Testis (tissue), 3 donors: ENCODE results near the gene F3. TPM values are rescaled to one million over a fixed set of nuclear protein-coding genes. Genes with fewer than 3 reads are reported as not detected.
A peak's percentile ranks its signal among the peaks of the same experiment; 100 is the strongest.

Source experiments
- DNase-seq: peaks from one replicate; pipeline ENCODE4 v3.0.0-alpha.2; 2019
- H3K27ac ChIP-seq, 2 donors: fragments of 200-600 bp; sonication (generic); one replicate each; pipeline ENCODE4 v1.5.1; 2019
- H3K27me3 ChIP-seq: fragments of 200-600 bp; sonication (generic); one replicate; pipeline ENCODE4 v1.5.1; 2019
- H3K36me3 ChIP-seq: fragments of 200-600 bp; sonication (generic); one replicate; pipeline ENCODE4 v1.5.1; 2017; ENCODE audit warnings: low read depth; ENCODE audit errors: missing control alignments
- H3K4me1 ChIP-seq: fragments of 200-600 bp; sonication (generic); one replicate; pipeline ENCODE4 v1.5.1; 2019
- H3K4me3 ChIP-seq, 2 donors: fragments of 200-600 bp; sonication (generic); one replicate each; pipeline ENCODE4 v1.5.1; 2017 to 2019
- H3K9me3 ChIP-seq: fragments of 200-600 bp; sonication (generic); one replicate; pipeline ENCODE4 v1.5.1; 2017
- CTCF ChIP-seq, 3 experiments: fragments of 450-650 bp in 2 of 3; fragments of 200-600 bp in 1 of 3; sonication (generic) in 1 of 3; IDR thresholded peaks; one replicate each; pipeline ENCODE4 v1.5.1; 2016 to 2019; ENCODE audit warnings: antibody characterized with exemption in 3 of 3, mild to moderate bottlenecking in 2 of 3, moderate library complexity in 1 of 3
- POLR2A ChIP-seq: fragments of 450-650 bp; IDR thresholded peaks from one replicate; pipeline ENCODE4 v1.6.1; 2017; ENCODE audit warnings: antibody characterized with exemption, mild to moderate bottlenecking, moderate library complexity
- WGBS, 2 donors: methylation state at CpG; one replicate each; pipeline ENCODE4 v1.1.5; 2018; 5-methylcytosine and 5-hydroxymethylcytosine counted together
- intact Hi-C: fragments of 100-400 bp; cut with DNase I; formaldehyde crosslinking; loops from one replicate; pipeline ENCODE4 v1.15.1; 2023; ENCODE audit warnings: low total_unique reads
- polyA plus RNA-seq: library from polyadenylated mRNA; stranded (reverse); fragments of 350-450 nt; fragmentation: Illumina TruSeq; extraction: RNeasy Lipid Tissue Mini Kit (QIAGEN cat#74804); gene quantifications from one replicate; pipeline ENCODE4 v1.2.3, GENCODE V29; 2014; ENCODE audit warnings: low read depth, low replicate concordance; ENCODE audit not compliant: insufficient read depth
- total RNA-seq, 2 donors: library from RNA; depleted of rRNA; stranded (reverse); fragments of >200 nt; gene quantifications; one replicate each; pipeline ENCODE4 v1.2.3, GENCODE V29; 2016

Gene F3
- total and polyA plus RNA-seq, 3 donors from 2014 or later = 51.6 to 135 (median 111) TPM

GRCh38 chr1:94522304-94522703 is 19.3 kb downstream of the F3 start:
- no peak for DNase-seq
- TF ChIP-seq CTCF (IDR thresholded peaks at IDR 0.05) = peak in 1 of 3 experiments; percentile 19
- no peak for TF ChIP-seq POLR2A
- H3K27ac ChIP-seq = no peak overlapping the region
- no peak overlapping the region for H3K4me3 ChIP-seq
- H3K9me3 ChIP-seq = no peaks in the 10 kb centered on the region
- WGBS, 2 donors = 42 to 49% methylated on average over 4 of the region's 4 CpGs
- H3K36me3 ChIP-seq = no peaks in the 10 kb centered on the region
- peaks cover 3% of the 10 kb centered on the region for H3K4me1 ChIP-seq
- H3K27me3 ChIP-seq = no peaks in the 10 kb centered on the region
- intact Hi-C loops = loop anchor here (10.0 kb wide), 1 partner anchor 282 kb away; no protein-coding TSS in a partner anchor

GRCh38 chr1:94519351-94519750 is 22.2 kb downstream of the F3 start:
- no peak for DNase-seq
- Histone ChIP-seq H3K9me3 (no peaks in the 10 kb centered on the region), H3K4me3 (no peak overlapping the region), H3K36me3 (no peaks in the 10 kb centered on the region), H3K27me3 (no peaks in the 10 kb centered on the region), H3K27ac (no peak overlapping the region), H3K4me1 (peaks cover 2% of the 10 kb centered on the region)
- intact Hi-C loops = no loop called here
- TF ChIP-seq POLR2A = no peak
- 63 to 64% methylated on average over 2 of the region's 2 CpGs for WGBS, 2 donors

GRCh38 chr1:94515296-94515947 is 26.1 kb downstream of the F3 start:
- intact Hi-C loops = no loop called here
- TF ChIP-seq POLR2A (no peak), CTCF (IDR thresholded peaks at IDR 0.05) (no peak)
- 53 to 77% methylated on average over 1 of the region's 1 CpG for whole genome bisulfite sequencing, 2 donors

GRCh38 chr1:94514095-94514727 is 27.3 kb downstream of the F3 start:
- Histone ChIP-seq H3K9me3 (no peaks in the 10 kb centered on the region), H3K27me3 (no peaks in the 10 kb centered on the region), H3K4me3 (no peak overlapping the region), H3K4me1 (peaks cover 3% of the 10 kb centered on the region), H3K36me3 (no peaks in the 10 kb centered on the region), H3K27ac (no peak overlapping the region)
- WGBS, 2 donors = 44 to 57% methylated on average over 2 of the region's 2 CpGs
- intact Hi-C loops = no loop called here
- TF ChIP-seq CTCF (IDR thresholded peaks at IDR 0.05) (peak; percentile 15 to 53 (median 52)), POLR2A (no peak)
- peak; percentile 68 for DNase-seq

More at GRCh38 chr1:94515296-94515947, 26.1 kb downstream of the F3 start:
- Histone ChIP-seq H3K4me1 (peaks cover 3% of the 10 kb centered on the region), H3K36me3 (no peaks in the 10 kb centered on the region), H3K4me3 (no peak overlapping the region), H3K27me3 (no peaks in the 10 kb centered on the region), H3K9me3 (no peaks in the 10 kb centered on the region), H3K27ac (no peak overlapping the region)
- no peak for DNase-seq

- Histone ChIP-seq H3K4me1 (peaks cover 3% of the 10 kb centered on the region), H3K27ac (no peak overlapping the region), H3K36me3 (no peaks in the 10 kb centered on the region), H3K27me3 (no peaks in the 10 kb centered on the region), H3K9me3 (no peaks in the 10 kb centered on the region), H3K4me3 (no peak overlapping the region)
- DNase-seq = no peak
- whole genome bisulfite sequencing, 2 donors = 95 to 98% methylated on average over 2 of the region's 2 CpGs
- intact Hi-C loops = no loop called here
- TF ChIP-seq CTCF (IDR thresholded peaks at IDR 0.05) (no peak), POLR2A (no peak)
Measured at GRCh38 chr1:94512816-94513215, 28.7 kb downstream of the F3 start.
